HEK293 (cell line): ENCODE measurements around the gene ODAD4.

ENCODE experiments used
- CTCF ChIA-PET: fragments of 350-600 bp; formaldehyde crosslinking; extraction: SDS; loops from one replicate; lab custom pipeline; 2021; ENCODE audit warnings: antibody characterized with exemption; lab: Yijun Ruan, JAX
- POLR2A ChIA-PET: fragments of 300-600 bp; formaldehyde crosslinking; extraction: SDS; loops from one replicate; lab custom pipeline; 2020; ENCODE audit warnings: antibody characterized with exemption, inconsistent platforms; lab: Yijun Ruan, JAX
- H3K27ac ChIP-seq: fragments of 200-500 bp; sonication (Bioruptor generic); 2 replicates; pipeline ENCODE4 v1.5.1; 2014; ENCODE audit warnings: low read depth, low read length, control low read depth, inconsistent platforms; ENCODE audit errors: extremely low read depth
- H3K36me3 ChIP-seq, 2 experiments: fragments of 200-500 bp in 1 of 2; sonication (Bioruptor generic) in 1 of 2; 1 replicate in 1 of 2; 2 replicates in 1 of 2; pipeline ENCODE4 v1.5.1; 2014 to 2017; ENCODE audit warnings: inconsistent platforms in 2 of 2, low read length in 2 of 2; ENCODE audit not compliant: control insufficient read depth in 2 of 2, insufficient read depth in 1 of 2
- H3K4me1 ChIP-seq: fragments of 200-500 bp; sonication (Bioruptor generic); 2 replicates; pipeline ENCODE4 v1.5.1; 2014; ENCODE audit warnings: mild to moderate bottlenecking, low read length, inconsistent platforms; ENCODE audit not compliant: control insufficient read depth, insufficient read depth
- H3K4me3 ChIP-seq: 2 replicates; pipeline ENCODE4 v1.5.1; 2011; ENCODE audit warnings: low read depth, mild to moderate bottlenecking, control low read depth, low read length, moderate library complexity
- H3K9me3 ChIP-seq: fragments of 200-500 bp; sonication (Bioruptor generic); 2 replicates; pipeline ENCODE4 v1.5.1; 2014; ENCODE audit warnings: low read depth, low read length, inconsistent platforms; ENCODE audit not compliant: control insufficient read depth, insufficient read depth
- BCL11B ChIP-seq: fragments of 450-650 bp; formaldehyde crosslinking; IDR thresholded peaks from 2 replicates; pipeline ENCODE4 v1.5.1; 2016; ENCODE audit warnings: low read depth, missing biosample characterization, missing genetic modification characterization
- FEZF1 ChIP-seq: fragments of 450-650 bp; formaldehyde crosslinking; IDR thresholded peaks from 2 replicates; pipeline ENCODE4 v1.5.1; 2016; ENCODE audit warnings: missing biosample characterization, missing genetic modification characterization
- KLF16 ChIP-seq: fragments of 450-650 bp; formaldehyde crosslinking; IDR thresholded peaks from 2 replicates; pipeline ENCODE4 v1.5.1; 2017; ENCODE audit warnings: missing biosample characterization, missing genetic modification characterization
- SP3 ChIP-seq: fragments of 450-650 bp; formaldehyde crosslinking; IDR thresholded peaks from 2 replicates; pipeline ENCODE4 v1.5.1; 2016; ENCODE audit warnings: missing biosample characterization, missing genetic modification characterization
- SP7 ChIP-seq: fragments of 450-650 bp; formaldehyde crosslinking; IDR thresholded peaks from 2 replicates; pipeline ENCODE4 v1.5.1; 2016; ENCODE audit warnings: missing biosample characterization, missing genetic modification characterization
- WT1 ChIP-seq: fragments of 450-650 bp; formaldehyde crosslinking; IDR thresholded peaks from 2 replicates; pipeline ENCODE4 v1.5.1; 2016; ENCODE audit warnings: missing biosample characterization, missing genetic modification characterization
- ZFHX2 ChIP-seq: fragments of 450-650 bp; formaldehyde crosslinking; conservative IDR thresholded peaks from 2 replicates; pipeline ENCODE4 v1.5.1; 2016; ENCODE audit warnings: missing biosample characterization, missing genetic modification characterization
- ZNF121 ChIP-seq: fragments of 450-650 bp; formaldehyde crosslinking; IDR thresholded peaks from 2 replicates; pipeline ENCODE4 v1.5.1; 2016; ENCODE audit warnings: missing biosample characterization, missing genetic modification characterization
- ZNF157 ChIP-seq: fragments of 450-650 bp; formaldehyde crosslinking; IDR thresholded peaks from 2 replicates; pipeline ENCODE4 v1.5.1; 2016; ENCODE audit warnings: missing biosample characterization, missing genetic modification characterization
- ZNF623 ChIP-seq: fragments of 450-650 bp; formaldehyde crosslinking; IDR thresholded peaks from 2 replicates; pipeline ENCODE4 v1.5.1; 2016; ENCODE audit warnings: missing biosample characterization, missing genetic modification characterization
- ZNF670 ChIP-seq: fragments of 450-650 bp; formaldehyde crosslinking; IDR thresholded peaks from 2 replicates; pipeline ENCODE4 v1.5.1; 2016; ENCODE audit warnings: missing biosample characterization, missing genetic modification characterization, low read depth
- ZNF791 ChIP-seq: fragments of 450-650 bp; formaldehyde crosslinking; IDR thresholded peaks from 2 replicates; pipeline ENCODE4 v1.5.1; 2016; ENCODE audit warnings: missing biosample characterization, missing genetic modification characterization
- ZSCAN30 ChIP-seq: fragments of 450-650 bp; IDR thresholded peaks from 2 replicates; pipeline ENCODE4 v1.5.1; 2018; ENCODE audit warnings: missing biosample characterization, mild to moderate bottlenecking, missing genetic modification characterization, moderate library complexity
- TF ChIP-seq, protein P1 (sequence below): fragments of 450-650 bp; formaldehyde crosslinking; IDR thresholded peaks from 2 replicates; pipeline ENCODE4 v1.5.1; 2016; ENCODE audit warnings: missing biosample characterization, missing genetic modification characterization
- TF ChIP-seq, protein P2 (sequence below): fragments of 450-650 bp; formaldehyde crosslinking; IDR thresholded peaks from 2 replicates; pipeline ENCODE4 v1.5.1; 2017; ENCODE audit warnings: missing biosample characterization, missing genetic modification characterization
- TF ChIP-seq, protein P3 (sequence below): fragments of 450-650 bp; formaldehyde crosslinking; IDR thresholded peaks from 2 replicates; pipeline ENCODE4 v1.5.1; 2016; ENCODE audit warnings: missing biosample characterization, missing genetic modification characterization

ODAD4 gene

DNA sequence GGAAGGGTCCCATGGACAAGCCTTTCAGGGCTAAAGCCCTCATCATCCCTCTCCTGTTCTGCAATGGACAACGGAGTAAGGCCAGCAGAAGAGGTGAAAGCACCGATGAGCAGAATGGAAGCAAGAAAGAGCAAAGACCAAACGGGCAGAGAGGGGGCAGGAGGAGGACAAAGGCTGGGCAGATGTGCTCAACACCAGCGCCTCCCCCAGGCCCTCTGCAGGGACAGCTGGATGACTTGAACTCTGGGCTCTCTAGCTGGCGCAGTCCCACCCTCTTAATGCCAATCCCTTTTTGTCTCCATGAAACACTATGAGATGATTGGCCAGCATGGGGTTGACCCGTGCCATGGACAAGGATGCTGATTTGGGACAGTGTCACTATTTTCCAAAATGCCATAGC, 33.7 kb upstream of the ODAD4 start:
- no peak overlapping the region for H3K27ac ChIP-seq
- POLR2A ChIA-PET: interaction anchor here (2.1 kb wide), 1 partner anchor 34 kb away, joined by 7 read pairs; the partner anchor contains the start of gene ODAD4
- no peaks in the 10 kb centered on the region for H3K4me1 ChIP-seq

DNA sequence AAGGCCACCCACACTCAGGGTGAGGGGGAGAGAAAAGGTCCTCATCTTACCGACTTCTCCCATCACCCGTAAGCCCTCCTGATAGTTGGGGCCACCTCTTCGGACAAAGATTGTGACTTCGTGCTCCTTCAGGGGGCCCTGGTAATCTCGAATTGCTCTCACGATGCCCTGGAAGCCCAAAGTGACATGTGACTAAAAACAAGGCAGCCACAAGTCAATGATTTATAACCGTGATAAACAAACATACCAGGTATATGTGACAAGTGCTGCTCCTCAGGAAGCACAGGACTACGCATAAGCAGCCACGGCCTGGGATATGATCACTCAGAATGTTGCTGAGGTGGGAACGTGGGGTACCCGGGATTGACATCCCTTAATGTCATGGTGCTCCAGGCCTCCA, 28.8 kb upstream of the ODAD4 start:
- H3K36me3 ChIP-seq: peaks cover 82 to 93% of the 10 kb centered on the region in 2 experiments
- ChIA-PET POLR2A (interaction anchor here (0.8 kb wide), 1 partner anchor 11 kb away, joined by 3 read pairs; no protein-coding TSS in a partner anchor), CTCF (no interaction called here)
- H3K4me1 ChIP-seq: no peaks in the 10 kb centered on the region
- TF ChIP-seq, protein P1, sequence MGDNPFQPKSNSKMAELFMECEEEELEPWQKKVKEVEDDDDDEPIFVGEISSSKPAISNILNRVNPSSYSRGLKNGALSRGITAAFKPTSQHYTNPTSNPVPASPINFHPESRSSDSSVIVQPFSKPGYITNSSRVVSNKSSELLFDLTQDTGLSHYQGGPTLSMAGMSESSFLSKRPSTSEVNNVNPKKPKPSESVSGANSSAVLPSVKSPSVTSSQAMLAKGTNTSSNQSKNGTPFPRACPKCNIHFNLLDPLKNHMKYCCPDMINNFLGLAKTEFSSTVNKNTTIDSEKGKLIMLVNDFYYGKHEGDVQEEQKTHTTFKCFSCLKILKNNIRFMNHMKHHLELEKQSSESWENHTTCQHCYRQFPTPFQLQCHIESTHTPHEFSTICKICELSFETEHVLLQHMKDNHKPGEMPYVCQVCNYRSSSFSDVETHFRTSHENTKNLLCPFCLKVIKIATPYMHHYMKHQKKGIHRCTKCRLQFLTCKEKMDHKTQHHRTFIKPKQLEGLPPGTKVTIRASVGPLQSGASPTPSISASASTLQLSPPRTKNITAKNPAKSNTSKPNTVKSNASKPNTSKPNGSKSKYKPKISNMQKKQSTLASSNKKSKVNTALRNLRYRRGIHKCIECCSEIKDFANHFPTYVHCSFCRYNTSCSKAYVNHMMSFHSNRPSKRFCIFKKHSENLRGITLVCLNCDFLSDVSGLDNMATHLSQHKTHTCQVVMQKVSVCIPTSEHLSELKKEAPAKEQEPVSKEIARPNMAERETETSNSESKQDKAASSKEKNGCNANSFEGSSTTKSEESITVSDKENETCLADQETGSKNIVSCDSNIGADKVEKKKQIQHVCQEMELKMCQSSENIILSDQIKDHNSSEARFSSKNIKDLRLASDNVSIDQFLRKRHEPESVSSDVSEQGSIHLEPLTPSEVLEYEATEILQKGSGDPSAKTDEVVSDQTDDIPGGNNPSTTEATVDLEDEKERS: no peak
- no peak for TF ChIP-seq ZNF121 (tag by site-specific recombination)
- H3K9me3 ChIP-seq: no peaks in the 10 kb centered on the region
- no peak overlapping the region for H3K27ac ChIP-seq
- H3K4me3 ChIP-seq: no peak overlapping the region

More for the DNA sequence above, 33.7 kb upstream of the ODAD4 start:
- Histone ChIP-seq H3K4me3 (no peak overlapping the region), H3K9me3 (no peaks in the 10 kb centered on the region), H3K36me3 (peaks cover 76 to 96% of the 10 kb centered on the region in 2 experiments)
- CTCF ChIA-PET: interaction anchor here (0.6 to 0.7 kb wide), 2 partner anchors 39 to 1548 kb away, joined by 3 read pairs; no protein-coding TSS in a partner anchor
- TF ChIP-seq ZNF791 (tag by site-specific recombination): no peak
- no peak for TF ChIP-seq ZNF670 (tag by site-specific recombination)
- TF ChIP-seq ZNF157 (tag by site-specific recombination): no peak
- TF ChIP-seq WT1: no peak
- TF ChIP-seq, protein P2, sequence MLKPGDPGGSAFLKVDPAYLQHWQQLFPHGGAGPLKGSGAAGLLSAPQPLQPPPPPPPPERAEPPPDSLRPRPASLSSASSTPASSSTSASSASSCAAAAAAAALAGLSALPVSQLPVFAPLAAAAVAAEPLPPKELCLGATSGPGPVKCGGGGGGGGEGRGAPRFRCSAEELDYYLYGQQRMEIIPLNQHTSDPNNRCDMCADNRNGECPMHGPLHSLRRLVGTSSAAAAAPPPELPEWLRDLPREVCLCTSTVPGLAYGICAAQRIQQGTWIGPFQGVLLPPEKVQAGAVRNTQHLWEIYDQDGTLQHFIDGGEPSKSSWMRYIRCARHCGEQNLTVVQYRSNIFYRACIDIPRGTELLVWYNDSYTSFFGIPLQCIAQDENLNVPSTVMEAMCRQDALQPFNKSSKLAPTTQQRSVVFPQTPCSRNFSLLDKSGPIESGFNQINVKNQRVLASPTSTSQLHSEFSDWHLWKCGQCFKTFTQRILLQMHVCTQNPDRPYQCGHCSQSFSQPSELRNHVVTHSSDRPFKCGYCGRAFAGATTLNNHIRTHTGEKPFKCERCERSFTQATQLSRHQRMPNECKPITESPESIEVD (tag by site-specific recombination): no peak
- TF ChIP-seq ZSCAN30 (tag by site-specific recombination): no peak
- TF ChIP-seq SP3: no peak
- TF ChIP-seq FEZF1 (tag by site-specific recombination): no peak
- TF ChIP-seq KLF16 (tag by site-specific recombination): no peak
- no peak for TF ChIP-seq SP7
- no peak for TF ChIP-seq BCL11B (tag by site-specific recombination)
- TF ChIP-seq ZNF623: no peak
- TF ChIP-seq, protein P3, sequence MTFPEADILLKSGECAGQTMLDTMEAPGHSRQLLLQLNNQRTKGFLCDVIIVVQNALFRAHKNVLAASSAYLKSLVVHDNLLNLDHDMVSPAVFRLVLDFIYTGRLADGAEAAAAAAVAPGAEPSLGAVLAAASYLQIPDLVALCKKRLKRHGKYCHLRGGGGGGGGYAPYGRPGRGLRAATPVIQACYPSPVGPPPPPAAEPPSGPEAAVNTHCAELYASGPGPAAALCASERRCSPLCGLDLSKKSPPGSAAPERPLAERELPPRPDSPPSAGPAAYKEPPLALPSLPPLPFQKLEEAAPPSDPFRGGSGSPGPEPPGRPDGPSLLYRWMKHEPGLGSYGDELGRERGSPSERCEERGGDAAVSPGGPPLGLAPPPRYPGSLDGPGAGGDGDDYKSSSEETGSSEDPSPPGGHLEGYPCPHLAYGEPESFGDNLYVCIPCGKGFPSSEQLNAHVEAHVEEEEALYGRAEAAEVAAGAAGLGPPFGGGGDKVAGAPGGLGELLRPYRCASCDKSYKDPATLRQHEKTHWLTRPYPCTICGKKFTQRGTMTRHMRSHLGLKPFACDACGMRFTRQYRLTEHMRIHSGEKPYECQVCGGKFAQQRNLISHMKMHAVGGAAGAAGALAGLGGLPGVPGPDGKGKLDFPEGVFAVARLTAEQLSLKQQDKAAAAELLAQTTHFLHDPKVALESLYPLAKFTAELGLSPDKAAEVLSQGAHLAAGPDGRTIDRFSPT: no peak
- TF ChIP-seq ZFHX2: no peak
